ENCODE results near the gene F8A2.
"Not testable (repeated sequence)": the region's sequence is repeated elsewhere in the genome, so short reads cannot be mapped to it uniquely, and the experiment has no call there.

F8A2 gene

DNA sequence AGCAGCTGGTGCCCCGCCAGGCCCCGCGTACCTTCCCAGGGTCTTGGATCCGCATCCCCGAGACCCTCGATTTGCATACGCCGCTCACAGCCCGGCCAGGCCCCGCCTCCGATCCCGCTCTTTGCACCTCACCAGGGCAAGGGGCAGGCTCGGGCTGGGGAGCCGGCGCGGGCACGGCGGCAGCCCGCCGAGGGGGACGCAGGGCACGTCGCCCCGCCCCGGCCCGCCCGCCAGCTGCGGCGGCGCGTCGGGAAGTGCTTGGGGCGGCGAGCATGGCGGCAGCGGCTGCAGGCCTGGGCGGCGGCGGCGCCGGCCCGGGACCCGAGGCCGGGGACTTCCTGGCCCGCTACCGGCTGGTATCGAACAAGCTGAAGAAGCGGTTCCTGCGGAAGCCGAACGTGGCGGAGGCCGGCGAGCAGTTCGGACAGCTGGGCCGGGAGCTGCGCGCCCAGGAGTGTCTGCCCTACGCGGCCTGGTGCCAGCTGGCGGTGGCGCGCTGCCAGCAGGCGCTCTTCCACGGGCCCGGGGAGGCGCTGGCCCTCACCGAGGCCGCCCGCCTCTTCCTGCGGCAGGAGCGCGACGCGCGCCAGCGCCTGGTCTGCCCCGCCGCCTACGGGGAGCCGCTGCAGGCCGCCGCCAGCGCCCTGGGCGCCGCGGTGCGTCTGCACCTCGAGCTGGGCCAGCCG is at the start of gene F8A2:
Gene F8A2 (plus strand): TSS at position 253 of the 686 bp plus-strand sequence. CDS start 20 bp downstream, at position 273.
- DNase-seq, result not testable (repeated sequence)

DNA sequence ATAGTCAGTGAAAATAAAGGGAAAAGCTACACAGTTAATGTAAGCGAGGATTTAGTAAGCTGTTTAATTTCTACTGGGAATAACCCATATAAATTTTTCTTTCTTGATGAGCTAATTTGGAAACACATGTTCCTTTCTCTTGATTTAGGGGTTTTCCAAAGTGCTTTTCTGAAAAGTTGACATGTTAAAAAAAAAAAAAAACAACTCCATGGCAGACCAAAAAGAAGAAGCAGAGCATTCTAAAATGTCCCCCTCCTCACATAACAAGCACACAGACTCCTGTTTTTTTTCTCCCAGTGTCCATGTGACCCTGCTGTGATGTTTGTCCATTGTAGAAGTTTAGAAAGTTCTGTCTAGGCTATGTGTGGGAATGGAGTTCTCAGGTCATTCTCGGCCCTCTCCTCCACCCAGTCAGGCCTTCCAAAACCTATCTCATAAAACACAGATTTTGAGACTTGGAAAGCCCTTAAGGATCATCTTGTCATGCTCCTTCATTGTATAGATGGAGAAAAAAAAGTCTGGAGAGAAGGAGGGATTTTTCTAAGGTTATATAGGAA is 48.3 kb upstream of the F8A2 start:
- no peak for DNase-seq

DNA sequence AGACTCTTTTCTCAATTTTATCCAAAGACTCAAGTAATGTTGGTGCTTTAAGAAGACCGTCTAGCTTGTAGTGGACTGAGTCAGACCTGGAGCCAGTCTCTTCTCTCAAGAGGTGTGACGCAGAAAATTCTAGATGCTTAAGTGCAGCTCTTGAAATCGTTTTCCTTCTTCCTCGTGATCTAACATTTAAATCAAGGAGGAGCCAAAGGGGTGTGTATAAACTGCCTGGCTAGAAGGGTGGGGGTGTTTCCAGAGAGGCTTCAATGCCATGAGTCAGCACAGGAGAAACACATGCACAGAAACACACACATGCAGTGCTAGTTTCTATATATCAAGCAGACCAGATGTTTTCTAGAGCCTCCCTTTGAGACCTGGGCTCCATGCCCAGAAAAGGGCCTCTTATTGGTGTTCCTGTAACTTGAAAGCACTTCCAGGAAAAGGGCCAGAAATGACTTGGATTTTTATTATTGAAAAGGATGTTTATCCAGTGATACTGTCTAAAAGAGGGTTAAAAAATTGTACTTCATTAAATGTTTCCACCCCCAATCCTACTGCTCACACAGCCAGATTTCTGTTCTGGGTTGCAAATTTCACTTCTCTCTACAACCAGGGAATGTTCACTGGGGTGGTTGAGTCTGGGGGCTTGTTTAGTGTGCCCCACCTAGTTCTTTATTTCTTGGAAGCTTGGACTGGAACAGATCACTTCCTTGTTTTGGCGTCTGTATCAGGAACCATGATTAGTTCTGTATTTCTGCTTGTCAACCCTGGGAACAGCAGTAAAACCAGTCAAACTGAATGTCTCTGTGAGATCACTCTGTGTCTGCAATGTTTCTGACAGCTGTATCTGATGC is 47.2 kb upstream of the F8A2 start, which contains the start of gene CLIC2:
Gene CLIC2 (minus strand): TSS at position 129 of the 851 bp plus-strand sequence. CDS start 187 bp downstream, outside the sequence.
- no peak for DNase-seq

DNA sequence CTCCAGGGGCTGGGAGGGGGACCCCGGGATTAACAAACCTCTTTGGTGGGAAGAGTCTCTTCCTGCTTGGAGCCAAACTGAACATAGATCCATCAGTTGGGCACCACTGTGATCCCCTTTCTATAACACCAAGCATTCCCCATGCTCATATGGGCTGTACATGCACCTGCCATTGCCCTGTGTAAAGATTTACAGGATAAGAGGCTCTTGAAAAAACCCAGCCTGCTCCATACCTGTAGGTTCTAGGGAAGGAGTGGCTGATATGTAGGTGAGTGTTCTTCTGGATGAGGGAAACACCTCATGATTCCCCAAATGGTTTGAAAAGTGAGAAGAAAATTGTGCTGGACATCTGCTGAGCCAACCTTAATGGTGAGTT is 46.6 kb upstream of the F8A2 start:
- DNase-seq, result not testable (repeated sequence)

DNA sequence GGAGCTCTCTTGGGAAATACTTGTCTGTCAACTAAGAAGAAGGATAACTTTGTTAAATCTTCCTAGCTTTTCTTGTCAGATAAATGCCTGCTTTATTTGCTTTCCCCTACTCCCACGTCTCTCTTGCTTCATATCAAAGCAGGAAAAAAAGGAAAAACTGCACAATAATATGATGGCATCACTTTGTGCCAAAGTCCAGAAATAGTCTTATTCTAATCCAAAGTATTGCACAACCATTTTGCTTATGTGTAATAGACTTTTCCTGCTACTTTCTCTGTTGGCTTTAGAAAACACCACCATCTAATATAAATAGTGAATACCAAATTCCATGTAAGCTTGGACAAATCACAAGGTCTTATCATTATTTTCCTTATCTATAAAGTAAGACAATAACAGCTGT is 36.2 kb upstream of the F8A2 start:
- DNase-seq, result not testable (repeated sequence)

DNA sequence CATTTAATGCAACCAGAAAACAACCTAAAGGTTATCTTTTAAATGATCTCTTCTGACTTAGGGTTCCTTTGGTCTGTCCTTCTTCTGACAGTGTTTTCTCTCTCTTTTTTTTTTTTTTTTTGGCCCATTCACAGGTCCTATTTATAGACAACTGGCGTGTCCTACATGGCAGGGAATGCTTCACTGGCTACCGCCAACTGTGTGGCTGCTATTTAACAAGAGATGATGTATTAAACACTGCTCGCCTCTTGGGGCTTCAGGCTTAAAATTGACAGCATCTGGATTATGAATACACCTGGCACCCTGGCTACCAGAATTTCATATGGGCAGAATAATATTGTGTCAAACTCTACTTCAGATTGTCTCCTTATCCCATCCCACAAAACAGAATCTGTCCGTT is 32.4 kb upstream of the F8A2 start:
- DNase-seq, result not testable (repeated sequence)

DNA sequence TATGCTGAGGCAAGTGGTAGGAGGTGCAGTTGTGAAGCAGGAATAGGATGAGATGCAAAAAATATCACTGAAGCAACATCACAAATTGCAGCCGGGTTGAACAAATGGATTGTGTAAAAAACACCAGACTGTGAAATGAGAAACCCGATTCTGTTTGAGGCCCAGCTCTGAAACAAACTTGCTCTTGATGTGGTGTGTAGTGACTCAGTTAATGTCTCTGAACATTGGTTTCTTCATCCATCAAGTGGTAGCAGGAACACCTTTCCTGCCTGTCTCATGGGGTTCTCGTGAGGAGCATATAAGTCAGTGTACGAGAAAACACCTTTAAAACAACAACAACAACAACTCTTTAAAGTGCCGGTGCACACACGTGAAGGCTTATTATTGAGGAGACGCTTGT is 18.2 kb upstream of the F8A2 start:
- not testable (repeated sequence) for DNase-seq

DNA sequence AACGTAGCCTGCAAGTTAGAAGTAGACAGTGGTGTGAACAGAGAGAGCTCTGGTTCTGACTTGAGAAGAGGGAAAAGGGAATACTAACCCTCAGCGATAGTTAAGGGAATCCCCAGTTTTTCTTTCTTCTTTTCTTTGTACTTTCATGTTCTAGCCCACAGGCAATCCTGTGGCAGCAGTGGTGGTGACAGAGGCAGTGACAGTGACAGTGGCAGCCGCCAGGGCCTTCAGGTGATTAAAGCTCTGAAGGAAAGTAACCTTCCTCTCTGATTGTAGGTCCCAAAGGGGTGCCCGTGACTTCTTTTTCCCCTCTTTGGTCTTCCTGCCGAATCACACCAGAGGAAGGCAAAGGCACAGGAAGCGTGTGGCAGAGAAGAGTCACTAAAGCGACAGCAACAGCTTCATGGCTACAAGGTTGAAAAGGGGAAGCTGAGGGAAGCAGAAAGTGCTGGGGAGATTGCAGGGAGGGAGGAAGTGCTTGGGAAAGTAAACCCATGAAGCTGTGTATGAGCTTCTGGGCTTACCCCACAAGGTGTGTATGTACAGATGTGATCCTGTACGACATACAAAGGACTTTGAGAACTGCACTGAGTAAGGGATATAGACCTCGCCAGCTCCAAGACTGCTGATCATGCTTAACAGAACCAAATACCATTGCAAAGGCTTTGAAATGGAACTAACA is 8.0 kb upstream of the F8A2 start:
- not testable (repeated sequence) for DNase-seq

DNA sequence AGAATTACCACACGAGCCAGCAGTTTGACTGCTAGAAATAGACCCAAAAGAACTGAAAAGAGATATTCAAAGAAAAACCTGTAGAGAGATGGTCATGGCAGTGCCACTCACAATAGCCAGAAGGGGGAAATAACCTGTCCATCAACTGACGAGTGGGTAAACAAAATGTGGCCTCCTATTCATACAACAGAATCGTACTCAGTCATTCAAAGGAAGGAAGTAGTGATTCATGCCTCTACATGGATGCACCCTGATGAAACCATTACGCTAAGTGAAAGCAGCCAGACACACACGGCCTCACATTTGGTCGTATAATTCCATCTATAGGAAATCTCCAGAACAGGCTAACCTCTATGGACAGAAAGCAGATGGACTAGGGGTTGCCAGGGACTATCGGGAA is 2.1 kb upstream of the F8A2 start:
- DNase-seq, result not testable (repeated sequence)

DNA sequence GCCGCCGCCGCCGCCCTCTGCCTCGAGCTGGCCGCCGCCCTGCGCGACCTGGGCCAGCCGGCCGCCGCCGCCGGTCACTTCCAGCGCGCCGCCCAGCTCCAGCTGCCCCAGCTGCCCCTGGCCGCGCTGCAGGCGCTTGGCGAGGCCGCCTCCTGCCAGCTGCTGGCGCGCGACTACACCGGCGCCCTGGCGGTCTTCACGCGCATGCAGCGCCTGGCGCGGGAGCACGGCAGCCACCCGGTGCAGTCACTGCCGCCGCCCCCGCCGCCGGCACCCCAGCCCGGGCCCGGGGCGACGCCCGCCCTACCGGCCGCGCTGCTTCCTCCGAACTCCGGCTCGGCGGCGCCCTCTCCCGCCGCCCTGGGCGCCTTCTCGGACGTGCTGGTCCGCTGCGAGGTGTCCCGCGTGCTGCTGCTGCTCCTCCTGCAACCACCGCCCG is 653 bp downstream of the F8A2 start:
- DNase-seq, result not testable (repeated sequence)

DNA sequence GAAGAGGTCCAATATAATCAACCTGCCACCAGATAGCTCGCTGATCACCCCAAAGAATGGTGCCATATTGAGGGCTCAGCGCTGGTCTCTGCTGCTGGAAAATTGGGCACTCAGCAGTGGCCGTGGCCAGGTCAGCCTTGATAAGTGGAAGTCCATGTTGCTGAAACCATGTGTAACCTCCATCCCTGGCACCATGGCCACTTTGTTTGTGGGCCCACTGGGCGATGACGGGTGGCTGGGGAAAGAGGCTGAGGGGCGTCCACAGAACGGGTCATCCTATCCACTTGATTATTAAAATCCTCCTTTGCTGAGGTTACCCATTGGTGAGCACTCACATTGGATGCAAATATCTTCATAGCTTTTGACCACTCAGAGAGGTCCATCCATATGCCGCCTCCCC is 7.7 kb downstream of the F8A2 start:
- no peak for DNase-seq

DNA sequence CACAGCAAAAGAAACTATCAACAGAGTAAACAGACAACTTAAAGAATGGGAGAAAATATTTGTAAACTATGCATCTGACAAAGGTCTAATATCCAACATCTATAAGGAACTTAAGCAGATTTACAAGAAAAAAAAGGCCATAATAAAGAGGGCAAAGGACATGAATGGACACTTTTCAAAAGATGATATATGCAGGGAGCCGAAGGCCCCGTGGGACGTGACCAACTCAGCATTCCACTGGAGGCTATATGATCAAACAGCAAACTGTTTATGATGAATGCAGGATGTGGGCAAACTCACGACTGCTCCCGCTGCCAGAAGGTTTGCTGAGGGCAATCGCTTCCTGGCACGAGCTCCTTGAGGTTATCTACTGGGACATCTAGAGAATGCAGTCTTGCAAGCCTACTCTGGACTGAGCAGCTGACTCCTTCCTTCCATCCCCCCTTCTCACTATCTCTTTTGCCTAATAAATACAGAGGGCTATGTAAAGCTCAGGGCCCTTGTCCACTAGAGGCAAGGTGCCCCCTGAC is 12.9 kb downstream of the F8A2 start:
- DNase-seq, result not testable (repeated sequence)

DNA sequence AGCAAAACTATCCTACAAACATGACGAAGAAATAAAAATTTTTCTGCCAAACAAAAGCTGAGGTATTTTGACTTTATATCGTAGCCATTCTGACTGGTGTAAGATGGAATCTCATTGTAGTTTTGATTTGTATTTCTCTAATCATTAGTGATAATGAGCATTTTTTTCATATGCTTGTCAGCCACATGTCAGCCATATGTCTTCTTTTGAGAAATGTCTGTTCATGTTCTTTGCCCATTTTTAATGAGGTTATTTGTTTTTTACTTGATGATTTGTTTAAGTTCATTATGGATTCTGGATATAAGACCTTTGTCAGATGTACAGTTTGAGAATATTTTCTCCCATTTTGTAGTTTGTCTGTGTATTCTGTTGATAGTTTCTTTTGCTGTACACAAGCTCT is 24.5 kb downstream of the F8A2 start:
- DNase-seq, result no peak

DNA sequence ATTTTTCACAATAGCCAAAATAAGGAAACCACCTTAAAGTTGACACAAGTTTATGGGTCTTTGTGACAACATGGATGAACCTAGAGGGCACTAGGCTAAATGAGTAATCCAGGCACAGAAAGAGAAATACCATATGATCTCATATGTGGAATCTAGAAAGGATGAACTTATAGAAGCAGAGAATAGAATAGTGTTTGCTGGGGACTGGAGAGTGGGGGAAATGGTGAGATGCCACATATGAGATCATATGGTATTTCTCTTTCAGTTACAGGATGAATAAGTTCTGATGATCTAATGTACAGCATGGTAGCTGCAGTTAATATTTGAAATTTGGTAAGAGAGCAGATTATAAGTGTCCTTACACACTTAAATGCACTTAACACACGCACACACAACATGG is 35.9 kb downstream of the F8A2 start:
- no peak for DNase-seq

All from NCI-H1417 treated with DMSO at 0.1 percent for 48 hours (cell line).